ENCODE data around the gene MMP20.

MMP20 gene

GRCh38 chr11:102623998-102624397 is 1.1 kb downstream of the MMP20 start:
- Histone ChIP-seq H3K4ac (ENCODE audit: low read length) (no peak overlapping the region), H3K14ac (ENCODE audit: low read length) (no peak overlapping the region), H4K91ac (ENCODE audit: low read depth, low read length, poor library complexity) (no peak overlapping the region), H3K9ac (ENCODE audit: low read depth, low read length, poor library complexity) (no peak overlapping the region), H2BK12ac (ENCODE audit: low read length) (no peak overlapping the region), H2BK15ac (ENCODE audit: low read length) (no peak overlapping the region), H3K4me3 (ENCODE audit: low read length in 2 of 2) (no peak overlapping the region), H2BK120ac (ENCODE audit: low read depth, low read length) (no peak overlapping the region), H2AFZ (ENCODE audit: low read length) (no peak overlapping the region), H3K27ac (replicated peaks; ENCODE audit: low read length) (no peak overlapping the region), H3K23ac (ENCODE audit: low read depth, low read length, poor library complexity) (no peak overlapping the region), H3K36me3 (replicated peaks in 1 of 2; ENCODE audit: control insufficient read depth in 2 of 2, insufficient read depth in 2 of 2, low read length in 2 of 2) (no peaks in the 10 kb centered on the region), H3K79me1 (ENCODE audit: low read depth, low read length) (no peaks in the 10 kb centered on the region), H4K8ac (ENCODE audit: low read depth, low read length) (no peak overlapping the region), H3K18ac (ENCODE audit: low read length) (no peak overlapping the region), H3K4me1 (ENCODE audit: control insufficient read depth in 2 of 2, insufficient read depth in 1 of 2, low read depth in 1 of 2, low read length in 2 of 2) (no peaks in the 10 kb centered on the region), H3K4me2 (ENCODE audit: insufficient read depth, low read length, poor library complexity, severe bottlenecking) (no peak overlapping the region), H2BK5ac (ENCODE audit: low read length) (no peak overlapping the region), H3K27me3 (ENCODE audit: control insufficient read depth in 3 of 3, insufficient read depth in 3 of 3, low read depth in 1 of 3, low read length in 3 of 3) (peaks cover 0 to 2% (median 0%) of the 10 kb centered on the region in 3 experiments), H3K9me3 (replicated peaks in 1 of 2; ENCODE audit: control insufficient read depth in 2 of 2, insufficient read depth in 1 of 2, low read depth in 1 of 2, low read length in 2 of 2) (no peaks in the 10 kb centered on the region), H2AK5ac (ENCODE audit: low read depth, low read length) (no peak overlapping the region)
- DNase-seq (ENCODE audit: low spot score), result no peak
- no CpG with 5 or more reads among the region's 8 CpGs for WGBS, 2 donors (ENCODE audit: extremely low coverage in 2 of 2, insufficient read length in 2 of 2, insufficient replicate concordance in 1 of 2)

GRCh38 chr11:102623128-102623527 is 2.0 kb downstream of the MMP20 start:
- Histone ChIP-seq H3K9ac (ENCODE audit: low read depth, low read length, poor library complexity) (no peak overlapping the region), H3K4me2 (ENCODE audit: insufficient read depth, low read length, poor library complexity, severe bottlenecking) (no peak overlapping the region), H3K4me1 (ENCODE audit: control insufficient read depth in 2 of 2, insufficient read depth in 1 of 2, low read depth in 1 of 2, low read length in 2 of 2) (peaks cover 0 to 2% of the 10 kb centered on the region in 2 donors), H2BK120ac (ENCODE audit: low read depth, low read length) (no peak overlapping the region), H2BK15ac (ENCODE audit: low read length) (no peak overlapping the region), H2AFZ (ENCODE audit: low read length) (no peak overlapping the region), H3K9me3 (replicated peaks in 1 of 2; ENCODE audit: control insufficient read depth in 2 of 2, insufficient read depth in 1 of 2, low read depth in 1 of 2, low read length in 2 of 2) (no peaks in the 10 kb centered on the region), H3K27me3 (ENCODE audit: control insufficient read depth in 3 of 3, insufficient read depth in 3 of 3, low read depth in 1 of 3, low read length in 3 of 3) (no peaks in the 10 kb centered on the region), H3K36me3 (replicated peaks in 1 of 2; ENCODE audit: control insufficient read depth in 2 of 2, insufficient read depth in 2 of 2, low read length in 2 of 2) (no peaks in the 10 kb centered on the region), H3K4me3 (ENCODE audit: low read length in 2 of 2) (no peak overlapping the region), H2AK5ac (ENCODE audit: low read depth, low read length) (no peak overlapping the region), H2BK5ac (ENCODE audit: low read length) (no peak overlapping the region), H4K8ac (ENCODE audit: low read depth, low read length) (no peak overlapping the region), H2BK12ac (ENCODE audit: low read length) (no peak overlapping the region), H4K91ac (ENCODE audit: low read depth, low read length, poor library complexity) (no peak overlapping the region), H3K14ac (ENCODE audit: low read length) (no peak overlapping the region), H3K23ac (ENCODE audit: low read depth, low read length, poor library complexity) (no peak overlapping the region), H3K4ac (ENCODE audit: low read length) (no peak overlapping the region), H3K79me1 (ENCODE audit: low read depth, low read length) (no peaks in the 10 kb centered on the region), H3K18ac (ENCODE audit: low read length) (no peak overlapping the region), H3K27ac (replicated peaks; ENCODE audit: low read length) (no peak overlapping the region)
- no CpG with 5 or more reads among the region's 5 CpGs for WGBS, 2 donors (ENCODE audit: extremely low coverage in 2 of 2, insufficient read length in 2 of 2, insufficient replicate concordance in 1 of 2)
- no peak for DNase-seq (ENCODE audit: low spot score)

- Histone ChIP-seq H2AK5ac (ENCODE audit: low read depth, low read length) (no peak overlapping the region), H3K4me3 (ENCODE audit: low read length in 2 of 2) (peak overlapping the region in 1 of 2 donors; percentile 10), H3K9me3 (replicated peaks in 1 of 2; ENCODE audit: control insufficient read depth in 2 of 2, insufficient read depth in 1 of 2, low read depth in 1 of 2, low read length in 2 of 2) (no peaks in the 10 kb centered on the region), H3K4me1 (ENCODE audit: control insufficient read depth in 2 of 2, insufficient read depth in 1 of 2, low read depth in 1 of 2, low read length in 2 of 2) (peaks cover 0 to 3% of the 10 kb centered on the region in 2 donors), H3K79me1 (ENCODE audit: low read depth, low read length) (no peaks in the 10 kb centered on the region), H3K18ac (ENCODE audit: low read length) (no peak overlapping the region), H3K23ac (ENCODE audit: low read depth, low read length, poor library complexity) (no peak overlapping the region), H2BK12ac (ENCODE audit: low read length) (no peak overlapping the region), H2BK5ac (ENCODE audit: low read length) (no peak overlapping the region), H3K14ac (ENCODE audit: low read length) (no peak overlapping the region), H2BK120ac (ENCODE audit: low read depth, low read length) (no peak overlapping the region), H4K8ac (ENCODE audit: low read depth, low read length) (no peak overlapping the region), H3K27me3 (ENCODE audit: control insufficient read depth in 3 of 3, insufficient read depth in 3 of 3, low read depth in 1 of 3, low read length in 3 of 3) (no peaks in the 10 kb centered on the region), H3K4me2 (ENCODE audit: insufficient read depth, low read length, poor library complexity, severe bottlenecking) (no peak overlapping the region), H2BK15ac (ENCODE audit: low read length) (no peak overlapping the region), H3K27ac (replicated peaks; ENCODE audit: low read length) (no peak overlapping the region), H3K36me3 (replicated peaks in 1 of 2; ENCODE audit: control insufficient read depth in 2 of 2, insufficient read depth in 2 of 2, low read length in 2 of 2) (no peaks in the 10 kb centered on the region), H3K9ac (ENCODE audit: low read depth, low read length, poor library complexity) (no peak overlapping the region), H2AFZ (ENCODE audit: low read length) (no peak overlapping the region), H4K91ac (ENCODE audit: low read depth, low read length, poor library complexity) (no peak overlapping the region), H3K4ac (ENCODE audit: low read length) (no peak overlapping the region)
- no CpG with 5 or more reads among the region's 5 CpGs for WGBS, 2 donors (ENCODE audit: extremely low coverage in 2 of 2, insufficient read length in 2 of 2, insufficient replicate concordance in 1 of 2)
- DNase-seq (ENCODE audit: low spot score), result no peak
These were observed 2.9 kb downstream of the MMP20 start for GRCh38 chr11:102622258-102622657.

- Histone ChIP-seq H3K4me2 (ENCODE audit: insufficient read depth, low read length, poor library complexity, severe bottlenecking) (no peak overlapping the region), H3K79me1 (ENCODE audit: low read depth, low read length) (no peaks in the 10 kb centered on the region), H3K9me3 (replicated peaks in 1 of 2; ENCODE audit: control insufficient read depth in 2 of 2, insufficient read depth in 1 of 2, low read depth in 1 of 2, low read length in 2 of 2) (no peaks in the 10 kb centered on the region), H2AK5ac (ENCODE audit: low read depth, low read length) (no peak overlapping the region), H3K27me3 (ENCODE audit: control insufficient read depth in 3 of 3, insufficient read depth in 3 of 3, low read depth in 1 of 3, low read length in 3 of 3) (no peaks in the 10 kb centered on the region), H3K23ac (ENCODE audit: low read depth, low read length, poor library complexity) (no peak overlapping the region), H3K36me3 (replicated peaks in 1 of 2; ENCODE audit: control insufficient read depth in 2 of 2, insufficient read depth in 2 of 2, low read length in 2 of 2) (no peaks in the 10 kb centered on the region), H3K14ac (ENCODE audit: low read length) (no peak overlapping the region), H3K18ac (ENCODE audit: low read length) (no peak overlapping the region), H4K8ac (ENCODE audit: low read depth, low read length) (no peak overlapping the region), H3K4me1 (ENCODE audit: control insufficient read depth in 2 of 2, insufficient read depth in 1 of 2, low read depth in 1 of 2, low read length in 2 of 2) (peaks cover 0 to 7% of the 10 kb centered on the region in 2 donors), H2BK5ac (ENCODE audit: low read length) (no peak overlapping the region), H3K9ac (ENCODE audit: low read depth, low read length, poor library complexity) (no peak overlapping the region), H4K91ac (ENCODE audit: low read depth, low read length, poor library complexity) (no peak overlapping the region), H3K4ac (ENCODE audit: low read length) (no peak overlapping the region), H2BK120ac (ENCODE audit: low read depth, low read length) (no peak overlapping the region), H3K27ac (replicated peaks; ENCODE audit: low read length) (no peak overlapping the region), H2BK15ac (ENCODE audit: low read length) (no peak overlapping the region), H3K4me3 (ENCODE audit: low read length in 2 of 2) (no peak overlapping the region), H2BK12ac (ENCODE audit: low read length) (no peak overlapping the region), H2AFZ (ENCODE audit: low read length) (no peak overlapping the region)
- WGBS, 2 donors (ENCODE audit: extremely low coverage in 2 of 2, insufficient read length in 2 of 2, insufficient replicate concordance in 1 of 2), result no CpG with 5 or more reads among the region's 12 CpGs
- DNase-seq (ENCODE audit: low spot score), result no peak
These were observed 4.1 kb downstream of the MMP20 start for GRCh38 chr11:102620818-102621561.
